ENCODE data around the gene CCNB2.

Gene CCNB2

DNA sequence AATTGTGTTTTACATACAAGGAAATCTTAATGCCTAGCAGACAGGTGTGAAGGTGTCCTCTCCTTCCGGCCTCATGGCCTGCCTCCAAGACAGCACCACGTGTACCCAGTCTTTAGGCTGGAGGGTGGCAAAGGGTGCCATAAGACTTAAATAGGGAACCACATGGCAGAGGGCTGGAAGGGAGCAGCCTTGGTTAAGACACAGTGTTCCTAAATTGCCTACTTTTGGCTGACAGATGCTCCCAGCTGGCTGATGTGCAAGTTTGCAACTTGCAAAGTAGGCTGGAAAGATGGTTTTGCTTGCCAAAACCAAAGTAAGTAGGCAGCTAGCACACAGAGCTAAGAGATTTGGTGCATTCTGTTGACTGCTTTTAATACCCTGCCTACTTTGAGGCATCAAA is 45.2 kb downstream of the CCNB2 start:
- CTCF ChIA-PET = interaction anchor here (0.6 kb wide), 1 partner anchor 34 kb away, joined by 3 read pairs; no protein-coding TSS in a partner anchor
- POLR2A ChIA-PET (ENCODE audit: low non-redundant PET) = no interaction called here
- TF ChIP-seq, protein P1, sequence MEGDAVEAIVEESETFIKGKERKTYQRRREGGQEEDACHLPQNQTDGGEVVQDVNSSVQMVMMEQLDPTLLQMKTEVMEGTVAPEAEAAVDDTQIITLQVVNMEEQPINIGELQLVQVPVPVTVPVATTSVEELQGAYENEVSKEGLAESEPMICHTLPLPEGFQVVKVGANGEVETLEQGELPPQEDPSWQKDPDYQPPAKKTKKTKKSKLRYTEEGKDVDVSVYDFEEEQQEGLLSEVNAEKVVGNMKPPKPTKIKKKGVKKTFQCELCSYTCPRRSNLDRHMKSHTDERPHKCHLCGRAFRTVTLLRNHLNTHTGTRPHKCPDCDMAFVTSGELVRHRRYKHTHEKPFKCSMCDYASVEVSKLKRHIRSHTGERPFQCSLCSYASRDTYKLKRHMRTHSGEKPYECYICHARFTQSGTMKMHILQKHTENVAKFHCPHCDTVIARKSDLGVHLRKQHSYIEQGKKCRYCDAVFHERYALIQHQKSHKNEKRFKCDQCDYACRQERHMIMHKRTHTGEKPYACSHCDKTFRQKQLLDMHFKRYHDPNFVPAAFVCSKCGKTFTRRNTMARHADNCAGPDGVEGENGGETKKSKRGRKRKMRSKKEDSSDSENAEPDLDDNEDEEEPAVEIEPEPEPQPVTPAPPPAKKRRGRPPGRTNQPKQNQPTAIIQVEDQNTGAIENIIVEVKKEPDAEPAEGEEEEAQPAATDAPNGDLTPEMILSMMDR (conservative IDR thresholded peaks at IDR 0.05; ENCODE audit: low read depth) = no peak
- DNase-seq (ENCODE audit: low spot score) = no peak
- no peak overlapping the region for H3K27ac ChIP-seq

DNA sequence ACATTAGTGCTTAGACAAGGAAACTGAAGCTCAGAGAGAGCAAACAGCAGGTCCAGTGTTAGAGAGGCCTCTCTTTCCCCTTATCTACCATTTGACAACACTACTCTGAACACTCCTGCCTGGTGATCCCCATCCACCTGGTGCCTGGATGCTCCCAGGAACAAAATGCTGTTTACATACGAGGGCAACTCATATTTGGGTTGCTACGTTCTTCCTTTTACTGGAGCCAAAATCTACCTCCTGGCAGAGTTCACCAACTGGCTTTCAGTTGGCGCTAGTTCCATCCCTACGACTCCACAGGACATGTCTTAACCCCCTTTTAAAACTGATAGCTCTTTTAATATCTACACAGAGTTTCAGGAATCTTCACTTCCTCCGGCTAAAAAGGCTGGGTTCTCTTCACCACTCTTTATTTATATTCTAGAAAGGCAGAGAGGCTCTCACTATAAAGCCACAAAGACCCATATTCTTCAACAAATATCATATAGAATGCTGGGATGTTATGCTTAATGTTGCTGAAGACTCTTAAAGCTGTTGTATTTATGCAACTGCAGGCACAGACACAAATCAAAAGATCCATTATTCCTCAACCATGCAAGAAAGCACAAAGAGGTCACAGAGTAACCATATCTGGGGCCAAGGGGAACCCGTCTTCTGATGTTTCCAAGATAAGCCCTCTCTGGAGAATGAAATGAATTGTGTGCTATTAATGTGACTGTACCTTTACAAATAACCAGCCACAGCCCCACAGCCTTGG is 47.9 kb downstream of the CCNB2 start:
- ChIA-PET CTCF (interaction anchor here (0.6 kb wide), 2 partner anchors 318 to 327 kb away, joined by 4 read pairs; no protein-coding TSS in a partner anchor), POLR2A (ENCODE audit: low non-redundant PET) (no interaction called here)
- TF ChIP-seq, protein P1 (conservative IDR thresholded peaks at IDR 0.05; ENCODE audit: low read depth) = no peak
- no peak overlapping the region for H3K27ac ChIP-seq
- no peak for DNase-seq (ENCODE audit: low spot score)

DNA sequence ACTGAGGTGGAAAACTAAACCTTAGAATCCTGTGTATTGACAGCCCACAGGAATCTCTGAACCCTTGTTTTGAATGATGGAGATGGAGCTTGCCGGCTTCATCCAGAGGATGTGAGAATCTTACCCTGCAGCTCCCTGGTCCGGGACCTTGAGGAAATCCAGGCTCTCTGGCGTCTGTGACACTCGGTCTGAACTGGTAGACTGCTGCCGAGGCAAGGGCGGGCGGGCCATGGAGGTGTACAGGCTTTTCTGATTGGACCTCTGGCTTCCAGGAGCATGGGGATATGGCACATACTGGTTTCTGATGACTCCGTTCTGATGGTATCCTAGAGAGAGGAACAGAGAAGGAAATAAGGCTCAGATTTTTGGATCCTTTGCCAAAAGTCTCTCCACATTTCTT is 48.5 kb downstream of the CCNB2 start:
- ChIA-PET POLR2A (ENCODE audit: low non-redundant PET) (no interaction called here), CTCF (interaction anchor here (0.6 kb wide), 3 partner anchors 67 to 327 kb away, joined by 3 to 4 read pairs (median 4); no protein-coding TSS in a partner anchor)
- TF ChIP-seq, protein P1 (conservative IDR thresholded peaks at IDR 0.05; ENCODE audit: low read depth) = no peak
- DNase-seq (ENCODE audit: low spot score) = no peak
- H3K27ac ChIP-seq = no peak overlapping the region

DNA sequence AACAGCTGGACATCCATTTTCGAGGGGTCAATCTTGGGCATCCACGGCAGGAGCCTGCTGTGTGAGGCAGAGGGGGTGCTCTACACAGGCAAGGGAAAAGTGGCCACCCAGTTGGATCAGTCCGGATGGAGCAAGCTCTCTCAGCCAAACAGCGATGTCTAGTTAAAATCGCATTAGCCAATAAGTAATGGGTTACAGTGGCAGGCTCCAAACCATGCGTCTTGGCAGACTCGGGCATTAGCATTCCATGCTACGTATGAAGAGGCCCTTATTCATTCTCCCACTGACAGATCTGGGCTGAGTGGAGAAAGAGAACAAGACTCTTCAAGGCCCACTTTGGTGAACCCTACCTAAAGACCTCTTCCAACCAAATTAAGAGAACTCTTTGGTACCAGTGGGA is 49.3 kb downstream of the CCNB2 start:
- H3K27ac ChIP-seq = no peak overlapping the region
- CTCF ChIA-PET = interaction anchor here (0.6 kb wide), 1 partner anchor 89 kb away, joined by 3 read pairs; no protein-coding TSS in a partner anchor
- TF ChIP-seq, protein P1 (conservative IDR thresholded peaks at IDR 0.05; ENCODE audit: low read depth) = no peak
- POLR2A ChIA-PET (ENCODE audit: low non-redundant PET) = no interaction called here
- no peak for DNase-seq (ENCODE audit: low spot score)

DNA sequence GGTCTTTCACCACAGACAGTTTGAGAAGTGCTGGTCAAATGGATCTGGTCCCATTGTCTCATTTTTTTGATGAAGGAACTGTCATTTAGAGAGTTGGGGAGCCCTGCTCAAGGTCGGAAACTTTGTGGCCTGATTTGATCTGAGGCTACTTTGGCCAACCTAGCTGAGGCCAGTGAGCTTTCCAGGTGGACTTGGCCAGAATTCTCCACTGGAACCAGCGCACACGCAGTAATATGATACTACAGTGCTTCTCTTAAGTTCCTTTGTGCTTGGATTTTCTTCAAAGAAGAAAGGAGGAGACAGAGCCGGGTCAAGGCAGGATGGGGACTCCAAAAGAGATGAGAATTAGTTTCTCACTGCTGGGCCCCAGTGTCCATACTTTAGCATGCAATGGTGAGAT is 50.5 kb downstream of the CCNB2 start:
- CTCF ChIA-PET = interaction anchor here (0.7 to 0.8 kb wide), 2 partner anchors 338 to 352 kb away, joined by 3 read pairs; no protein-coding TSS in a partner anchor
- no peak for DNase-seq (ENCODE audit: low spot score)
- TF ChIP-seq, protein P1 (conservative IDR thresholded peaks at IDR 0.05; ENCODE audit: low read depth) = no peak
- peak overlapping the region; percentile 5; the same call in 1 of the 2 replicates for H3K27ac ChIP-seq
- POLR2A ChIA-PET (ENCODE audit: low non-redundant PET) = no interaction called here

DNA sequence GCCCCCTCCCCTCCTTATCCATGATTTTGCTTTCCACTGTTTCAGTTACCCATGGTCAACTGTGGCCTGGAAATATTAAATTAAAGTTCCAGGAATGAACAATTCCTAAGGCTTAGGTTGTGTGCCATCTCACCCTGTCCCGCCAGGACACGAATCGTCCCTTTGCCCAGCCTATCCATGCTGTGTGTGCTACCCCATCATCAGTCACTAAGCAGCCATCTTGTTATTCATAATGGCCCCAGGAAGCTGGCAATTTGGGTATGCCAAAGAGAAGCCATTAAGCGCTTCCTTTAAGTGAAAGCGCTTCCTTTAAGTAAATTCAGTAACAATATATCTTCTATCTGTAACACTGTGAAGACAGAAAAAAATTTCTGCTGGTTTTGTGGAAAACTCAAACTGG is 52.5 kb downstream of the CCNB2 start:
- no peak overlapping the region for H3K27ac ChIP-seq
- DNase-seq (ENCODE audit: low spot score) = no peak
- ChIA-PET CTCF (no interaction called here), POLR2A (ENCODE audit: low non-redundant PET) (no interaction called here)
- TF ChIP-seq, protein P1 (conservative IDR thresholded peaks at IDR 0.05; ENCODE audit: low read depth) = no peak

All from RWPE1 (cell line).